ENCODE measurements around the gene NRL.
A peak's percentile ranks its signal among the peaks of the same experiment; 100 is the strongest.

Gene NRL

GRCh38 chr14:24135834-24136683 lies 21.3 kb upstream of the NRL start, which contains the start of gene PSME1:
TSS of gene PSME1 (plus strand) at chr14:24136194. CDS start at chr14:24136263, 69 bp downstream.
- H4K20me1 ChIP-seq (ENCODE audit: insufficient read depth, low read length) = no peaks in the 10 kb centered on the region; the same call in 1 of the 2 replicates
- H3K4me2 ChIP-seq (ENCODE audit: low read length) = peak within 1 kb of the TSS; percentile 94
- H3K9me3 ChIP-seq (ENCODE audit: insufficient read depth, low read length) = no peaks in the 10 kb centered on the region
- peaks cover 51% of the 10 kb centered on the region for H3K79me2 ChIP-seq (ENCODE audit: low read length)
- H3K27me3 ChIP-seq (ENCODE audit: low read depth, low read length) = no peaks in the 10 kb centered on the region
- peak within 1 kb of the TSS; percentile 82 for H2AFZ ChIP-seq (ENCODE audit: low read depth, low read length)
- H3K36me3 ChIP-seq (replicated peaks; ENCODE audit: low read depth, low read length) = peaks cover 31% of the 10 kb centered on the region
- H3K4me1 ChIP-seq (ENCODE audit: low read length) = peaks cover 28% of the 10 kb centered on the region
- H3K27ac ChIP-seq (ENCODE audit: low read length) = peak within 1 kb of the TSS; percentile 87
- H3K9ac ChIP-seq (ENCODE audit: low read length) = peak within 1 kb of the TSS; percentile 98
- peak within 1 kb of the TSS; percentile 94 for H3K4me3 ChIP-seq (ENCODE audit: low read length)
- TF ChIP-seq EZH2phosphoT487 (IDR thresholded peaks at IDR 0.05; ENCODE audit: low read depth) = no peak
- no peak for TF ChIP-seq CTCF (IDR thresholded peaks at IDR 0.05; ENCODE audit: low read depth, low read length)

GRCh38 chr14:24135584-24135833 lies 20.8 kb upstream of the NRL start:
- peak overlapping the region; percentile 89 for H3K4me2 ChIP-seq (ENCODE audit: low read length)
- no peaks in the 10 kb centered on the region for H3K9me3 ChIP-seq (ENCODE audit: insufficient read depth, low read length)
- H3K4me1 ChIP-seq (ENCODE audit: low read length) = peaks cover 34% of the 10 kb centered on the region
- no peak for TF ChIP-seq EZH2phosphoT487 (IDR thresholded peaks at IDR 0.05; ENCODE audit: low read depth)
- no peak for TF ChIP-seq CTCF (IDR thresholded peaks at IDR 0.05; ENCODE audit: low read depth, low read length)
- H3K4me3 ChIP-seq (ENCODE audit: low read length) = peak overlapping the region; percentile 94
- peak overlapping the region; percentile 38 for H3K27ac ChIP-seq (ENCODE audit: low read length)
- H3K9ac ChIP-seq (ENCODE audit: low read length) = peak overlapping the region; percentile 78
- H3K27me3 ChIP-seq (ENCODE audit: low read depth, low read length) = no peaks in the 10 kb centered on the region
- peaks cover 46% of the 10 kb centered on the region for H3K79me2 ChIP-seq (ENCODE audit: low read length)
- peaks cover 29% of the 10 kb centered on the region for H3K36me3 ChIP-seq (replicated peaks; ENCODE audit: low read depth, low read length)
- no peaks in the 10 kb centered on the region; the same call in 1 of the 2 replicates for H4K20me1 ChIP-seq (ENCODE audit: insufficient read depth, low read length)
- peak overlapping the region; percentile 82 for H2AFZ ChIP-seq (ENCODE audit: low read depth, low read length)

GRCh38 chr14:24133735-24134134 lies 19.0 kb upstream of the NRL start:
- H3K27me3 ChIP-seq (ENCODE audit: low read depth, low read length) = no peaks in the 10 kb centered on the region
- TF ChIP-seq EZH2phosphoT487 (IDR thresholded peaks at IDR 0.05; ENCODE audit: low read depth) (no peak), CTCF (IDR thresholded peaks at IDR 0.05; ENCODE audit: low read depth, low read length) (no peak)
- peaks cover 28% of the 10 kb centered on the region for H3K4me1 ChIP-seq (ENCODE audit: low read length)
- peaks cover 18% of the 10 kb centered on the region for H3K36me3 ChIP-seq (replicated peaks; ENCODE audit: low read depth, low read length)
- no peaks in the 10 kb centered on the region for H4K20me1 ChIP-seq (ENCODE audit: insufficient read depth, low read length)
- peaks cover 28% of the 10 kb centered on the region for H3K79me2 ChIP-seq (ENCODE audit: low read length)
- H3K9me3 ChIP-seq (ENCODE audit: insufficient read depth, low read length) = no peaks in the 10 kb centered on the region
- no peak overlapping the region for H3K9ac ChIP-seq (ENCODE audit: low read length)
- H3K4me2 ChIP-seq (ENCODE audit: low read length) = no peak overlapping the region
- H3K27ac ChIP-seq (ENCODE audit: low read length) = no peak overlapping the region
- no peak overlapping the region for H3K4me3 ChIP-seq (ENCODE audit: low read length)
- H2AFZ ChIP-seq (ENCODE audit: low read depth, low read length) = no peak overlapping the region

GRCh38 chr14:24132976-24133375 lies 18.2 kb upstream of the NRL start:
- Histone ChIP-seq H3K27me3 (ENCODE audit: low read depth, low read length) (no peaks in the 10 kb centered on the region), H3K36me3 (replicated peaks; ENCODE audit: low read depth, low read length) (peaks cover 10% of the 10 kb centered on the region), H3K4me2 (ENCODE audit: low read length) (no peak overlapping the region), H3K79me2 (ENCODE audit: low read length) (peaks cover 20% of the 10 kb centered on the region), H3K27ac (ENCODE audit: low read length) (no peak overlapping the region), H2AFZ (ENCODE audit: low read depth, low read length) (no peak overlapping the region), H3K9ac (ENCODE audit: low read length) (no peak overlapping the region), H3K4me3 (ENCODE audit: low read length) (no peak overlapping the region), H3K4me1 (ENCODE audit: low read length) (peaks cover 28% of the 10 kb centered on the region), H3K9me3 (ENCODE audit: insufficient read depth, low read length) (no peaks in the 10 kb centered on the region), H4K20me1 (ENCODE audit: insufficient read depth, low read length) (no peaks in the 10 kb centered on the region)
- TF ChIP-seq EZH2phosphoT487 (IDR thresholded peaks at IDR 0.05; ENCODE audit: low read depth) (no peak), CTCF (IDR thresholded peaks at IDR 0.05; ENCODE audit: low read depth, low read length) (no peak)
